K562 (cell line): ENCODE results near the gene CCDC117. TPM values are rescaled to one million over a fixed set of nuclear protein-coding genes. Genes with fewer than 3 reads are reported as not detected.
A peak's percentile ranks its signal among the peaks of the same experiment; 100 is the strongest.

Source experiments
- ASH1L ChIP-seq: fragments of 450-650 bp; IDR thresholded peaks from 2 replicates; pipeline ENCODE4 v1.6.1; 2018; ENCODE audit warnings: borderline replicate concordance, mild to moderate bottlenecking, low read depth; ENCODE audit not compliant: partially characterized antibody
- BRD4 ChIP-seq: fragments of 200-600 bp; sonication (generic); IDR thresholded peaks from 2 replicates; pipeline ENCODE4 v1.6.1; 2017; ENCODE audit warnings: inconsistent platforms
- CEBPB ChIP-seq: fragments of 450-650 bp; IDR thresholded peaks from 2 replicates; pipeline ENCODE4 v1.6.1; 2016; ENCODE audit warnings: missing genetic modification characterization, missing compliant biosample characterization
- DDX20 ChIP-seq: fragments of 450-650 bp; IDR thresholded peaks from 2 replicates; pipeline ENCODE4 v1.6.1; 2016; ENCODE audit warnings: missing genetic modification characterization, low read depth, mild to moderate bottlenecking, missing compliant biosample characterization, moderate library complexity
- GABPB1 ChIP-seq: sonication (generic); formaldehyde crosslinking; IDR thresholded peaks from 2 replicates; pipeline ENCODE4 v1.8.0; 2022; ENCODE audit warnings: mild to moderate bottlenecking, missing genetic modification reagents
- HDGF ChIP-seq: fragments of 450-650 bp; IDR thresholded peaks from 2 replicates; pipeline ENCODE4 v1.6.1; 2016
- HIVEP1 ChIP-seq: fragments of 250-450 bp; sonication (Bioruptor Pico); IDR thresholded peaks from 2 replicates; pipeline ENCODE4 v1.4.0; 2020; ENCODE audit warnings: mild to moderate bottlenecking
- NR2C2 ChIP-seq, 2 experiments: fragments of 200-800 bp in 1 of 2; sonication (Bioruptor generic) in 1 of 2; sonication (generic) in 1 of 2; formaldehyde crosslinking in 1 of 2; IDR thresholded peaks; 2 replicates each; pipeline versions ENCODE4 v1.6.1 to v1.8.0; 2016 to 2022; ENCODE audit warnings: mild to moderate bottlenecking in 1 of 2, missing compliant biosample characterization in 1 of 2, missing genetic modification characterization in 1 of 2, missing genetic modification reagents in 1 of 2
- NR3C1 ChIP-seq: sonication (generic); formaldehyde crosslinking; IDR thresholded peaks from 2 replicates; pipeline ENCODE4 v1.8.1; 2022; ENCODE audit warnings: missing genetic modification reagents
- SRSF1 ChIP-seq: fragments of 200-400 bp; formaldehyde crosslinking; IDR thresholded peaks from 2 replicates; pipeline ENCODE4 v1.6.1; 2017; ENCODE audit warnings: mild to moderate bottlenecking, low read depth, low read length, moderate library complexity
- TSHZ1 ChIP-seq: fragments of 250-450 bp; sonication (Bioruptor Pico); IDR thresholded peaks from 2 replicates; pipeline ENCODE4 v1.4.0; 2020; ENCODE audit warnings: mild to moderate bottlenecking, moderate library complexity
- ZNF165 ChIP-seq: fragments of 250-450 bp; sonication (Bioruptor Pico); IDR thresholded peaks from 2 replicates; pipeline ENCODE4 v1.4.0; 2020; ENCODE audit warnings: borderline replicate concordance
- ZNF175 ChIP-seq: fragments of 200-800 bp; sonication (Bioruptor generic); IDR thresholded peaks from 2 replicates; pipeline ENCODE4 v1.6.1; 2016; ENCODE audit warnings: low read depth, mild to moderate bottlenecking, missing genetic modification characterization, missing compliant biosample characterization
- ZNF512 ChIP-seq: IDR thresholded peaks from 2 replicates; pipeline ENCODE4 v1.6.1; 2016; ENCODE audit warnings: missing genetic modification characterization, missing compliant biosample characterization
- ZNF589 ChIP-seq: fragments of 200-800 bp; sonication (Bioruptor generic); IDR thresholded peaks from 2 replicates; pipeline ENCODE4 v1.6.1; 2016; ENCODE audit warnings: low read depth, missing genetic modification characterization, missing compliant biosample characterization
- ZNF592 ChIP-seq: fragments of 450-650 bp; IDR thresholded peaks from 2 replicates; pipeline ENCODE4 v1.6.1; 2017; ENCODE audit warnings: antibody characterized with exemption, mild to moderate bottlenecking
- polyA plus RNA-seq, 8 experiments: library from polyadenylated mRNA; depleted of rRNA in 4 of 8; stranded (reverse) in 5 of 8; unstranded in 3 of 8; fragments of >200 nt; fragmentation: Nextera tagmentation in 2 of 8; fragmentation: Illumina TruSeq in 1 of 8; extraction: Ambion mirVana in 2 of 8; extraction: Trizol in 1 of 8; gene quantifications; 2 replicates each; pipeline versions ENCODE4 v1.2.1 to v1.2.3, GENCODE V29; 2011 to 2014; ENCODE audit warnings: inconsistent platforms in 1 of 8, missing spikeins in 1 of 8
- total RNA-seq, 7 experiments: library from RNA; depleted of rRNA in 6 of 7; stranded (reverse); fragments of >200 nt in 6 of 7; fragmentation: Illumina TruSeq in 2 of 7; extraction: Trizol in 2 of 7; gene quantifications; 2 replicates each; pipeline versions ENCODE4 v1.2.1 to v1.2.3, GENCODE V29; 2011 to 2021; ENCODE audit warnings: low replicate concordance in 1 of 7

CCDC117 gene
- total and polyA plus RNA-seq, 9 of the 15 experiments (the other 6 are each of a cell fraction or from before 2014, with no cell fraction given), result 5.7 to 23.3 (median 15.8) TPM

GRCh38 chr22:28799606-28800307 lies 27.3 kb downstream of the CCDC117 start (continued):
- no peak; the same call in 1 of the 2 replicates for TF ChIP-seq ZNF592
- TF ChIP-seq DDX20 (tag), result no peak
- peak; percentile 71 for TF ChIP-seq CEBPB
- TF ChIP-seq ZNF165 (CRISPR knock-in tag), result no peak
- 0 out of 2 replicates have a peak, but pooled peaks have one; percentile 7 for TF ChIP-seq NR2C2 (CRISPR knock-in tag; IDR thresholded peaks at IDR 0.05)
- TF ChIP-seq NR2C2 (tag; IDR thresholded peaks at IDR 0.05), result no peak
- TF ChIP-seq TSHZ1 (CRISPR knock-in tag), result no peak
- TF ChIP-seq HDGF, result 0 out of 2 replicates have a peak, but pooled peaks have one; percentile 12
- peak; percentile 59; the same call in 1 of the 2 replicates for TF ChIP-seq ZNF175 (CRISPR knock-in tag)
- 0 out of 2 replicates have a peak, but pooled peaks have one; percentile 23 for TF ChIP-seq ZNF589 (CRISPR knock-in tag)
- TF ChIP-seq HIVEP1, result no peak
- TF ChIP-seq ZNF512 (tag), result no peak
- no peak for TF ChIP-seq GABPB1 (CRISPR knock-in tag)
- TF ChIP-seq ASH1L, result no peak
- peak; percentile 77 for TF ChIP-seq BRD4
- no peak for TF ChIP-seq NR3C1
- TF ChIP-seq SRSF1, result no peak
